Fibroblast of the conjunctiva (primary cell): ENCODE measurements around the gene BHLHA15.

Experiments used
- DNase-seq: peaks from one replicate; pipeline ENCODE4 v3.0.0-alpha.2; 2010; ENCODE audit warnings: low read depth

BHLHA15 gene

DNA sequence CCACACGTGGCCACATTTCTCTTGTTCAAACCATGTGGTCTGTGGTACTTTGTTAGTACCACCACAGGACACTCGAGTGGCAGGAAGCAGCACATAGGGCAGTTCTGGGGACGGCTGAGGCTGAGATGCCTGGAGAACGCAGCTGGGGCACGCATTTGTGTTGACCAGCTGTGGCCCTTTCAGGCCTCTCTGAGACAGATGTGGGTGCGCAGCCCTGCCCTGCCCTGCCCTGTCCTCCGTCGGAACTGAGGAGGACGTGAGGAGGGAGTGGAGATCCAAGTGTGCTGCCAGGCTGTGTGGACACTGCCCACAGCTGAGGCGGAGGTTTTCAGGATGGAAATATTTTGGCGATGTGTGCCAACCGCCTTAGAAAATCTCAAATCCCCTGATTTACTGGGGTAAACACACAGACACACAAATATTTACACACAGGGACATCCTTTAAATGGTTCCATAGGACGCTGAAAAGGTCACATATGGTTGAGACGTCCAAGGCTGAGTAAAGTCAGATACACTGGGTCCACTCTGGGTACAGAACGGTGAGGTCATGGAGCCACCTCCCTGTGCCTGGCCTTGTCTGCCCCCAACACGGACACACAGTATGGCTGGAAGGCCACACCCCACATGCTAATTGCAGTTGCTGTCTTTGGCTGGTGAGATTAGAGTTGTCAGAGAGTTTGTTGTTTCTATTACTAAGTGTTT, 14.8 kb downstream of the BHLHA15 start:
- DNase-seq, result no peak

DNA sequence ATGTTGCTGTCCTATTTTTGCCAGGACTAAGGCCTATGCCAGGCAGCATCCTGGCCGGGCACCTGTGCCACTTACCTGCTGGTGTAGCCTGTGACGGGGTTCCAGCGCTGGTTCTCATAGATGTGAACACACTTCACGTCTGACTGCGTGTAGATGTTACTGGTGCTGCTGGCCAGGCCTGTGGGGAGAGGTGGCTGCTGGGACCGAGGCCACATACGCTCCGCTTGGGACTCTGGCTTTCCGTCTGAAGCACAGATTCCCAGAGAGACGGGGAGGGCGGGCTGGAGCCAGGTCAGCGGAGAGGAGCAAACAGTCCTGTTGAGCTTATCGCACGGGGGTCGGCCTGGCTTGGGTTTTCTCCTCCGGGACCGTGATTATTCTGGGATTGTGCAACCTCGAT, 16.7 kb downstream of the BHLHA15 start:
- no peak for DNase-seq

DNA sequence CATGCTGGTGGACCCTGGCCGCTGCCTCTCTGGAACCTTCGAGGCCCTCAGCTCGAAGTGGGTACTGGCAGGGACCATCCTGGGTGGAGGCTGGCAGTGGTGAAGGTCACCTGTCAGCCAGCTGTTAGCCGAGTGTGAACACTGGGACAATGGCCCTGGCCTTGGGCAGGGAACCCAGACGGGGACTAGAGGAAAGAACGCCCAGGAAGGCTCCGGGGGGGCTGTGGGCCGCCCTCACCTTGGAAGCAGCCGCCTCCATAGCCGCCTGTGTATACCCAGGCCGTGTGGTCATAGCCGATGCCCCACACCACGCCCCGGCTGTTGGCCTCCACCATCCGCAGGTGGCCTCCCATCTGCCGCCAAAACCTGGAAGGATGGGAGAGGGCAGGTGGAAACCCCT, 17.6 kb downstream of the BHLHA15 start:
- no peak for DNase-seq

DNA sequence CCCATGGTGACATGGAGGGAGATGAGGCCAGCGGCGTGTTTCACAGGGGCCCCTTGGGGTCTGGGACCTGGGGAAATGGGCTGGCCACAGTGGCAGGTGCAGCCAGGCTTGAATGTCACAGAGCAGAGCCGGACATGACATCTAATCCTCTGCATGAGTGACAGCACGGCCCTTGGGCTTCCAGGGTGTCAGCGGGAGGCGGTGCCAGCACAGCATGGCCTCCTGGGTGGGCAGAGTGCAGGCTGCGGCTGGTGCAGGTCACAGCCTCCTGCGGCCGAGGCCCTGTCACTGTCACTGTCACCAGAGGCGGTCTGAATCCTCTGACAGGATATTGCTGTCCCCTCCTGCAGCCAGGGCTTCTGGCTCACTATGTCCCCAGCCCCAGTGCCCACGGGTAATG, 18.2 kb downstream of the BHLHA15 start:
- DNase-seq, result no peak

DNA sequence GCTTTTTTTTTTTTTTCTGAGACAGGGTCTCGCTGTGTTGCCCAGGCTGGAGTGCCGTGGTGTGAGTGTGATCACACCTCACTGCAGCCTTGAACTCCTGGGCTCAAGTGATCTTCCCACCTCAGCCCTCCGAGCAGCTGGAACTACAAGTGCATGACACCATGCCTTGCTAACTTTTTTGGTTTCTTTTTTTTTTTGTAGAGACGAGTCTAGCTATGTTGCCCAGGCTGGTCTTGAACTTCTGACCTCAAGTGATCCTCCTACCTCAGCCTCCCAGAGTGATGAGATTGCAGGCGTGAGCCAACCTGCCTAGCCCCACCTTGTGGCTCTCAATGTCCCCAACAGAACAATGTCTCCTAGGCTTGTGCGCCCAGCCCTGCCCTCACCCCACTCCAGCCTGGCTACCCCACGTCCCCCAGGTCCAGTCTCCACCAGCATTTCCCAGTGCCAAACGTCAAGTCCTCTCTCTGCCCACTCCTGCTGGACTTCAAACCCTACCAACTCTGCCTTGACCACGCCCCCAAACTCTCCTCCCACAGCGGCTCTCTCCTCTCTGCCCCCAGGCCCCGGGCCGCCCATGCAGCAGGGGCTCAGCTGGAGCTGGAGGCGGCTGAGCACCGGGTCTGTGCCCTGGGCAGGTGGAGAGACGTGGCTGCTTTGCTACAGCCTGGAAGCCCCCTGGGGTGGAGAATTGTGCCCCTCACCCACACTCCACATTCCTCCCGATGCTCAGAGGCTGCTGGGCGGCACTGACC, 18.9 kb downstream of the BHLHA15 start:
- no peak for DNase-seq

DNA sequence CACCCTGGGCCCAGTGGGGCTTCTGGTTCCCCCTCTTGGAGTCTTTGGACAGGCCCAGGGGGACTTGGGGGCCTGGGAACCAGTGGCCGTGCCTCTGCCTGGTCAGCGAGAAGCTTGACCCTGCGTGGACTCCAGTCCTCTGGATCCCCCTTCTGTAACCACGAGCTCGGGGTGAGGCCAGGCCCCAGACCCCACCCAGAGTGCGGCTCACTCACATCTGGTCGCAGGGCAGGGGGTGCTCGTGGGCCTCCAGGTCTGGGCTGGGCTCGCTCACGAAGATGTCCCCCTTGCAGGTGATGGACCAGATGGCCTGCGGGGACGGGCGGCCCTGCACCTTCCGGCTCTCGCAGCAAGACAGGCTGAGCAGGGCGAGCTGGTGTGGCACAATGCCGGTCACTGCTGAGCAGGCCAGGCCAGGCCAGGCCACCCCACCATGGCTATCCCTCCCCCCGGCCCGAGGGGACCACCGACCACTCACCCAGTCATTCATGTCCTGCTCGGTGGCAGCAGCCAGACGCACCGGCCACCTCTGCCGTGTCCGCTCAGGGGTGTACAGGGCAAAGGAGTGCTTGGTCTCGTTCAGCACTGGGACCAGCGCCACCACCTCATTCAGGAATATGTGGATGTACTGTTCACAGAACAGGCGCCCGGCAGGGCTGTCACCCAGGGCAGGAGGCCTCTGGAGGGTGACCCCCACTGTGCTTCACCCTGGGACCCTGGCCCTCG, 19.7 kb downstream of the BHLHA15 start:
- DNase-seq, result no peak

DNA sequence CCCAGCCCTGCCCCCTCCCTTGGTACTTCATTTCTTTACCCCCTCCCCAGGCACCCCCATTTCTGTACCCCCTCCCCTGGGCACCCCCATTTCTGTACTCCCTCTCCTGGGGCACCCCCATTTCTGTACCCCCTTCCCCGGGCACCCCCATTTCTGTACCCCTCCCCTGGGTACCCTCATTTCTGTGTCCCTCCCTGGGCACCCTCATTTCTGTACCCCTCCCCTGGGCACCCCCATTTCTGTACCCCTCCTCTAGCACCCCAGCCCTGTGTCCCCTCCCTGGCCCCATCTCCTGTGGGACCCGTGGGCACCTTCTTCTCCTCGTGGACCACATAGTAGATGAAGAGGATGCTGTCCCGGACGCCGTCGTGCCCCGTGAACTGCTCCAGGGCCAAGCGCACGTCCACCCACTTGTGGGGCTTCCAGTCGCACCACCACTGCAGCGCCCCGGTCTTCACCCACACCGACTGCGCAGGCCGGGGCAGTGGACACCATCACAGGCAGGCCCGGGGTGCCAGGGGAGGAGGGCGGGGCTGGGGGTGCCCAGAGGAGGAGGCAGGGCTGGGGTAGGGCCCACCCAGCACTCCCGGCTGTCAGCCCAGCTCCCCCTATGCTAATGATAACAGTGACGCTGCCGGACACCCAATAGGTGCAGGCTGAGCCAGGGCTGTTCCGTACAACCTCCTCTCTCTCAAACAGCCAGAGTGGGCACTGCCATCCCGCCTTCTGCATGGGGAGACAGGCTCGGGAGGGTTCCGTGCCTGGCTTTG, 20.4 kb downstream of the BHLHA15 start:
- DNase-seq, result no peak

DNA sequence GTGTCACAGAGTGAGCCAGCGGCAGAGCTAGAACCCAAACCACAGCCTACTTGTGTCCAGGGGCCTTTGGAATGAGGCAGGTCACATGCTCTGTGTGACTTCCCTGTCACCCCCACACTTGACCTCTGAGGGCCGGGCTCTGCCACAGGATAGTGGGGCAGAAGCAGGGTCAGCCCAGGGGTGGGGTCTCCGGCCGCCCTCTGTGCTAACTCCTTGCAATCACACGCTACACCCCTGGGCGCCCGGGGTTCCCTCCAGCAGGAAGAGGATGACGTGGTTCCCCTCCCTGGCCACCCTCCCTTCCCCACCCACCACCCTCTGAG, 21.0 kb downstream of the BHLHA15 start:
- no peak for DNase-seq

DNA sequence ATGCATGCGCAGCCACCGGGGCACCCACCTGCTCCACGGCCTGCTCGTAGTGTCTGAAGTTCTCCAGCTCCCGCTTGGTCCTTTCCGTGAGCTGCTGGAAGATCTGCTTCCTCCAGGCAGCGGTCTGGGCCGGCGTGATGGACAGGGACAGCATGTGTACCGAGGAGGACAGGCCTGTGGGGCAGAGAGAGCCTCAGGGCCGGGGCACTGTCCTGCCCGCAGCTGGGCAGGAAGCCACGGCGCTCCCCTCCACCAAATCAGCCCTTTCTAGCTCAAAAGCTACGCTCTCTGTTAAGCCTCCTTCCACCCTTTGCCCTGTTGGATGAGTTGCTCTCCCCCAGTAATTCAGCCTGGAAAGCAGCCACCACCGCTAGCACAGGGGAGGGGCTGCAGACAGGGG, 21.6 kb downstream of the BHLHA15 start:
- DNase-seq, result no peak

DNA sequence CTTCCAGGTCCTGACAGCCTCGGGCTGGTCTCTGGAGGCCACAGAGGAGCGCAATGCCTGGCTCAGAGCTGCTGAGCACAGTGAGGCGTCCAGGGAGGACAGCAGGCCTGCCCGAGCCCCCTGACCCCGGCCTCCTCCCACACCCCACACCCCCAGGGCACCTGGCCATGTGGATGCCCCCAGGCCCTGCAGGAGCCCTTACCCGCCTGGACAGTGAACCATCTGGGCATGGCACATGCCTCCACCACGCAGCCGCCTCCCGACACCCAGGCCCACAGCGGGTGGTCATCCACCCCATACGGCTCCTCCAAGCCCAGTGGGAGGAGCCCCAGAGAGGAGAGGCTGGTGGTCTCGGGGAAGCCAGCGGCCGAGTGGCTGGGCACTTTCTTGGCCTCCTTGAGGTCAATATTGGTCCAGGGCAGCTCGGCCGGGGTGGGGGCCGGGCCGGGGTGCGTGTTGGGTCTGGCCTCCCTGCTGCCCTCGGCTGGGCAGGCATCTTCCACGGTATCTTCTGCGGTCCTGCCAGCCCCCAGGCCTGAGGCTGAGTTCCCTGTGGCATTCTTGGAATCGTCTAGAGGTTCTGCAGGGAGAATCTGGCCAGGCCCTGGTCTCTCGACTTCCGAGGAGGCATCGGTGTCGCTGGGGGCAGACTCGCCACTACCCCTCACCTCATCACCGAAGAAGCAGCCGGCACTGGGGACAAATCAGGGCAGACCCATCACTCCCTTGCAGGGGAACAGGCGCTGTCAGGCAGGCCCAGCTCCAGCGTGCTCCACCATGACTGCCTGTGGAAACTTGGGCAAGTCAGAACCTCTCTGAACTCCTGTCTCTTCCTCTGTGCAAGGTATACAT, 22.2 kb downstream of the BHLHA15 start:
- no peak for DNase-seq

DNA sequence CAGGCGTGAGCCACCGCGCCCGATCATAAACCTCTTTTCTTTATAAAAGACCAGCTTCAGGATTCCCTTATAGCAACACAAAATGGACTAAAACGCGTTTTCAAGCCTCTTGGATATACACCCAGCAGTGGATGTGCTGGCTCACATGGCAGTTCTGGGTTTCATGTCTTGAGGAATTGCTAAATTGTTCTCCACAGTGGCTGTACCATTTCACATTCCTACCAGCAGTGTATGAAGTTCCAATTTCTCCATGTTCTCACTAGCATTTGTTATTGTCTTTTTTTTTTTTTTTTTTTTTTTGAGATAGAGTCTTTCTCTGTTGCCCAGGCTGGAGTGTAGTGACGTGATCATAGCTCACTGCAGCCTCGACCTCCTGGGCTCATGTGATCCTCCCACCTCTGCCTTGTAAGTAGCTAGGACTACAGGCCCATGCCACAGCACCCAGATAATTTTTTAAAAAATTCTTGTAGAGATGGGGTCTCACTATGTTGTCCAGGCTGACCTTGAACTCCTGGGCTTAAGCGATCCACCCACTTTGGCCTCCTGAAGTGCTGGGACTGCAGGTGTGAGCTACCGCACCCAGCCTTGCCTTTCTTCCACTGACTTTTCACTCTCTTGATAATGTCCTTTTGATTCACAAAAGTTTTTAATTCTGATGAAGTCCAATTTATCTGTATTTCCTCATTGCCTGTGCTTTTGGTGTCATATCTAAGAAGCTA, 23.3 kb downstream of the BHLHA15 start:
- no peak for DNase-seq

DNA sequence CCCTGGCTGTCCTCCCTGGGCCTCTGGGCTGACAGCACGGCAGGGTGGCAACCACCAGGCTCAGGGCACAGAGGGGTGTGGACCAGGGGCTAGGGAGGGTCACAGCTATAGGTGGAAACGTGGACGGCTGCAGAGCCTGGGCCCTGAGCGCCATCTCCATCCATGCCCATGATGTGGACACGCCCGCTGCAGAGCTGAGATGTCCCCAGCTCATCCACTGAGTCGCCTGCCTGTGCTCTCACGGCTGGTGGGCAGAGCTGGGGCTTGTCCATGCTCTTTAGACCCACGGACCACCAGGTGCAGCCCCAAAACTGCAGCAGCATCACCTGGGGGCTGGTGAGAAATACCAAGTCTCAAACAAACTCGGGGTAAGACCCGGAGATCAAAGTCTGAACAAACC, 24.7 kb downstream of the BHLHA15 start:
- DNase-seq, result no peak

DNA sequence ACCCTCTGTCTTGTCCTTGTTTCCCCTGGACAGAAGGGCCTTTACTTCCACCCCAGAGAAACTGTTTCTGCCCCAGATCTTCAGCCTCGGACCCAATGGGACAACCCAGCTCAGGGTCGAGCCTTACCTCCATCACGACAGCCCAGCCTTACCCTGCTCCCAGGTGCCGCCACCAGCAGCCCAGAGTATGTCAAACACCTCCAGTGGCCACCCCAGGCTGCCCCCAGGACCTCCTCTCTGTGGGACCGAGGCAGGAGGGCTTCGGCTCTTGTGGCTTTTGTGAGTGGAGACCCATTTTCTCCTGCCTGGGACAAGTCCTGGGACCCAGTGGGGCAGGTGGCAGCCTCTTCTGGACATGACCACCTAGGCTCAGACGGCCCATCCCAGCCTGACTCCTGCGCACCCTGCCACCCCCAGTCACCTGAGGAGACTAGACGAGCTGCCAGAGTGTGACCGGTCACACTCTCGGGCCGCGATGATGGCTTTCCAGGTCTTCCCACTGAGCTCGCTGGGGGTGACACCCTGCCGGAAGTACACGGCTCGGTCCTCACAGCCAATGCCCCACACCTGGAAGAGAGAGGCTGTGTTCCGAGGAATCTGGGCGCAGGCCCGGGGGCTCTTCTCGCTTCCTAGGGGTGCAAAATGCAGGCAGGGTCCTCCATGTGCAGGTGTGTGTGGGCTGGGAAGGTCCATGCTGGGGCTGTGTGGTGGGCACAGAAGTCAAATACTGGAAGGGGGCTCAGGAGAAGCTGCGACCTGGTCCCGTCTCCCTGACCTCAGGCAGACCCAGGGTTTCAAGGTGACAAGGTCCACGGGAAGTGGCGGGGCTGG, 25.3 kb downstream of the BHLHA15 start:
- DNase-seq, result no peak

DNA sequence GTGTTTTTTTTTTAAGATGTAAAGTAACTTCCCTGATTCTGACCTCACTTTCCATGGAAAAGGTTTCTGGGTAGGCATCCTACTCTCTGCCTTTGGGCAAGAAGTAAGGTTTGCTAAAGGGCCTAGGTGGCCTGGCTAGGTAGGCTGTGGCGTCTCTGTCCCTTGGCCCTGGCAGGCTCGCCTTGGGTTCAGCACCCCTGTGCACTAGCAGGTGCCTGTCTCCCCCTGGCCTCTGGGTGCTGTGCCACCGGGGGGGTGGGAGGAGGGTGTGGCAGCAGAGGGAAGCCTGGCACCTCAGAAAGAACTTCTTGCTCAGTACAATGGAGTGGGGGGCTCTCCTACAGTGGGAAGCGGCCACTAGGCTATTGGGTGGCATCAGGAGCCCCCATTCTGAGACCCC, 26.8 kb downstream of the BHLHA15 start:
- DNase-seq, result no peak

DNA sequence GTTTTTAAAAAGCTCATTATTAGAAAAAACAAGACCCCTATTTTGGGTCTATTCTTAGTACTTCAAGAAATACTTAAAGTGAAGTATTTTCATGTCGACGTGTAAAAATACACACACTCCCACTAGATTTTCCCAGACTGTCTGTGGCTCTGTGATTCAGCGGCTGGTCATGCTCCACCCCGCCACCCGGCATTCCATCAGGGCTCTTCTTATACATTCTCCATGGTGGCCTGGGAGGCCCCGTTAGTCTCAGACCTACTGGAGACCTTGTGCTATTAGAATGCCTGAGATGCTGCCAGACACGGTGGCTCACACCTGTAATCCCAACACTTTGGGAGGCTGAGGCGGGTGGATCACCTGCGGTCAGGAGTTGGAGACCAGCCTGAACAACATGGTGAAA, 27.7 kb downstream of the BHLHA15 start:
- no peak for DNase-seq

DNA sequence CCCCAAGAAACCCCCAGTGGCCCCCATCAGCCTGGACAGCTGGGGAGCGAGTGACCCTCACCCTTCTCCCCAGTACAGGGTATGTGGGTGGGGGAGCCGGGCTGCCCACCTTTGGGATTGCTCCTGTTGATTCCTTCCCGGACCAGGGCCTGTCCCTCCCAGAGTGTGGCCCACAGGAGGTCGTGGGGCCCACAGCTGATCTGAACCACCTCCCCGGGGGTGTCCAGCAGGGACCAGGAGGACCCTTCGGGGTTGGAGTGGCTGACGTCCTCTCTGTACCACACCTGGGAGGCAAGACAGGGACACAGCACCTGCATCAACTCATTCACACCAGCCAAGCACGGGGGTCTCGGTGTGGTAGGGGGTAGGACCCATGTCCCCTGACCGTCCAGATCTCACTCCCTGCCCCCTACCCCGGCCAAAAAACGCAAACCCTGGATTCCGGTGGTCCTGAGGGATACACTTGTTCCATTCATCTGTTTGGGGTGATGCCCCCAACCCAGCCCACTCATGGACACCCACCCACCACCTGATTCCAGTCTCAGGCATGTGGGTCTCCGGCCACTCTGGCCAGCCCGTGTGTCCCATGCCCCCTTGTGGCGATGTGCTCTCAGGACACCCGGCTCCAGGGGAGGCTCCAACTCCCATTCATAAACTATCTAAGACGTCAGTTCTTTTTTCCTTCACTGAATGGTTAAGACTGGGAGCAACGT, 29.9 kb downstream of the BHLHA15 start:
- DNase-seq, result peak; percentile 10

DNA sequence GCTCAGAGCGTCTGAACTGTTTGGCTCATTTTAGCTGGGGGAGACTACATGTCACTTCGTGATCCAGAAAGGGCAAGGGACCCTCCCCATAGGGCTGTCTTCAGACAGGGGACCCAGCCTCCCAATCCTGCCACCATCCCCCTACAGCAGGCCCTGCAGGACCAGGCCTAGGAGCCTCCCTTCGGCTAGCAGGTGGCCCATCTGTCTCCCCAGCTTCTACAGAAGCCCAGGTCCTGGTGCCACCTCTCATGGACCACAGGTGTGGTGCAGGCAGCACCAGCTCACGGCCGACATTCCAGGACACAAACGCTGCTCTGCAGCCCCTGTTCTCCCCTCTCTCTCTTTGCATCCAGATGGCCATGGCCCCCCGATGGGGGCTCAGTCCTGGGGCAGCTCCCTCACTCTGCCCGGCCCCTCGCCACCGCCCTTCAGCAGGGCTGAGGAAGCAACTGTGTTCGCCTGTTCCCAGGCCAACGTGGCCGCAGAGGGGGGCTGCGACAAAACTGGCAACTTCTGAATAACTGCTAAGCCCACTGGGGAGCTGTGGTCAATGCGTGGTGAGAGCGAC, 30.5 kb downstream of the BHLHA15 start:
- no peak for DNase-seq

DNA sequence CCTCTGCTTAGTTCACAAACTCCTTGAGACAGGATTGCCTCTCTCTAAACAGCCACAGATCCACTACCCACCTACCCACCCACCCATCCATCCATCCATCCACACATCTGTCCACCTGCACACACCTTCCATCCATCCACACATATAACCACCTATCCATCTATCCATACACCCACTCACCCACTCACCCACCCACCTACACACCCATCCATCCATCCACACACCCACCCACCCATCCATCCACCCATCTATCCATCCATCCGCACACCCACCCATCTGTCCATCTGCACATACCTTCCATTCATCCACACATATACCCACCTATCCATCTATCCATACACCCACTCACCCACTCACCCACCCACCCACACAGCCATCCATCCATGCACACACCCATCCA, 31.1 kb downstream of the BHLHA15 start:
- DNase-seq, result no peak

DNA sequence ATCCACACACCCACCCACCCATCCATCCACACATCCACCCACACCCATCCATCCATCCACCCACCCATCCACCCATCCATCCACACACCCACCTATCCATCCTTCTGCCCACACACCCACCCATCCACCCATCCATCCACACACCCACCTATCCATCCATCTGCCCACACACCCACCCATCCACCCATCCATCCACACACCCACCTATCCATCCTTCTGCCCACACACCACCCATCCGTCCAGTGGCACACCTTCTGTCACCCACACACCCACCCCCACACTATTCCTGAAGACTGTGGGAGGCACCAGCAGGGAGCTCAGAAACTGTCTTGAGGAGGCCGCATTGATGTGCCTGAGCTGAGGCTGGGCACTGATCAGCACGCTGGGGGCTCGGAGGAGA, 31.7 kb downstream of the BHLHA15 start:
- DNase-seq, result no peak
